HG03457 (cell line): ENCODE results near the gene CREB5.
"Not testable (repeated sequence)": the region's sequence is repeated elsewhere in the genome, so short reads cannot be mapped to it uniquely, and the experiment has no call there.

Source experiments
- ATAC-seq: cut with Tn5 transposase; IDR thresholded peaks from one replicate; pipeline ENCODE4 v1.9.1; 2021; ENCODE audit warnings: moderate number of reproducible peaks; ENCODE audit not compliant: unreplicated experiment

CREB5 gene

GRCh38 chr7:28411876-28412662, at the start of gene CREB5:
TSS of gene CREB5 (plus strand) at chr7:28412518. CDS start at chr7:28412915, 397 bp downstream.
- ATAC-seq, result no peak

GRCh38 chr7:28362812-28363211, 49.5 kb upstream of the CREB5 start:
- no peak for ATAC-seq

GRCh38 chr7:28364082-28364481, 48.2 kb upstream of the CREB5 start:
- no peak for ATAC-seq

- no peak for ATAC-seq
Observed at GRCh38 chr7:28369523-28369922, 42.8 kb upstream of the CREB5 start.

GRCh38 chr7:28371846-28372245, 40.5 kb upstream of the CREB5 start:
- ATAC-seq, result no peak

GRCh38 chr7:28373990-28374389, 38.3 kb upstream of the CREB5 start:
- no peak for ATAC-seq

GRCh38 chr7:28375729-28376128, 36.6 kb upstream of the CREB5 start:
- ATAC-seq, result no peak

GRCh38 chr7:28376634-28377033, 35.7 kb upstream of the CREB5 start:
- ATAC-seq, result no peak

- no peak for ATAC-seq
Observed at GRCh38 chr7:28378574-28379149, 33.7 kb upstream of the CREB5 start.

- ATAC-seq, result no peak
Observed at GRCh38 chr7:28381466-28381865, 30.9 kb upstream of the CREB5 start.

- ATAC-seq, result no peak
Observed at GRCh38 chr7:28382144-28382543, 30.2 kb upstream of the CREB5 start.

- no peak for ATAC-seq
Observed at GRCh38 chr7:28383975-28384374, 28.3 kb upstream of the CREB5 start.

- ATAC-seq, result no peak
Observed at GRCh38 chr7:28389504-28390395, 22.6 kb upstream of the CREB5 start.

GRCh38 chr7:28390426-28390825, 21.9 kb upstream of the CREB5 start:
- ATAC-seq, result no peak

- ATAC-seq, result no peak
Observed at GRCh38 chr7:28392289-28392688, 20.0 kb upstream of the CREB5 start.

- no peak for ATAC-seq
Observed at GRCh38 chr7:28395404-28395803, 16.9 kb upstream of the CREB5 start.

- ATAC-seq, result no peak
Observed at GRCh38 chr7:28395831-28396230, 16.5 kb upstream of the CREB5 start.

GRCh38 chr7:28397141-28397540, 15.2 kb upstream of the CREB5 start:
- no peak for ATAC-seq

GRCh38 chr7:28400838-28401360, 11.4 kb upstream of the CREB5 start:
- ATAC-seq, result no peak

- ATAC-seq, result not testable (repeated sequence)
Observed at GRCh38 chr7:28401567-28401966, 10.8 kb upstream of the CREB5 start.

- ATAC-seq, result no peak
Observed at GRCh38 chr7:28405662-28406061, 6.7 kb upstream of the CREB5 start.
